Stimulated activated CD4-positive, alpha-beta T cell treated with anti-CD3 and anti-CD28 coated beads, Interleukin-12 subunit alpha, Interleukin-12 subunit beta, amount 100 ng/mL, for 24 hours (primary cell): ENCODE results near the gene AP3D1.
"Not testable (repeated sequence)": the region's sequence is repeated elsewhere in the genome, so short reads cannot be mapped to it uniquely, and the experiment has no call there.

ENCODE experiments used
- DNase-seq, 2 experiments: peaks; one replicate each; pipeline ENCODE4 v3.0.0-alpha.2; 2020; ENCODE audit warnings: low read depth in 2 of 2

The AP3D1 gene

GRCh38 chr19:2151339-2152229, at the start of gene AP3D1:
Gene AP3D1 (minus strand): TSS chr19:2151566. CDS start chr19:2151334, 232 bp downstream.
- peak; percentile 100 for DNase-seq

DNA sequence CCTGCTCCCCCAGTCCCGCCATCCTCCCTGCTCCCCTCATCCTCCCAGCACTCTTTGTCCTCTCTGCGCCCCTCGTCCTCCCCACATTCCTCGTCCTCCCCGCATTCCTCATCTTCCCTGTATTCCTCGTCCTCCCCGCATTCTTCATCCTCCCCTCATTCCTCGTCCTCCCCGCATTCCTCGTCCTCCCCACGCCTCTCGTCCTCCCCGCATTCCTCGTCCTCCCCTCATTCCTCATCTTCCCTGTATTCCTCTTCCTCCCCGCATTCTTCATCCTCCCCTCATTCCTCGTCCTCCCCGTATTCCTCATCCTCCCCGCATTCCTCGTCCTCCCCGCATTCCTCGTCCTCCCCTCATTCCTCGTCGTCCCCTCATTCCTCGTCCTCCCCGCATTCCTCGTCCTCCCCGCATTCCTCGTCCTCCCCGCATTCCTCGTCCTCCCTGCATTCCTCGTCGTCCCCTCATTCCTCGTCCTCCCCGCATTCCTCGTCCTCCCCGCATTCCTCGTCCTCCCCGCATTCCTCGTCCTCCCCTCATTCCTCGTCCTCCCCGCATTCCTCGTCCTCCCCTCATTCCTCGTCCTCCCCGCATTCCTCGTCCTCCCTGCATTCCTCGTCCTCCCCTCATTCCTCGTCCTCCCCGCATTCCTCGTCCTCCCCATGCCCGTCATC, 49.4 kb upstream of the AP3D1 start:
- DNase-seq = not testable (repeated sequence)

DNA sequence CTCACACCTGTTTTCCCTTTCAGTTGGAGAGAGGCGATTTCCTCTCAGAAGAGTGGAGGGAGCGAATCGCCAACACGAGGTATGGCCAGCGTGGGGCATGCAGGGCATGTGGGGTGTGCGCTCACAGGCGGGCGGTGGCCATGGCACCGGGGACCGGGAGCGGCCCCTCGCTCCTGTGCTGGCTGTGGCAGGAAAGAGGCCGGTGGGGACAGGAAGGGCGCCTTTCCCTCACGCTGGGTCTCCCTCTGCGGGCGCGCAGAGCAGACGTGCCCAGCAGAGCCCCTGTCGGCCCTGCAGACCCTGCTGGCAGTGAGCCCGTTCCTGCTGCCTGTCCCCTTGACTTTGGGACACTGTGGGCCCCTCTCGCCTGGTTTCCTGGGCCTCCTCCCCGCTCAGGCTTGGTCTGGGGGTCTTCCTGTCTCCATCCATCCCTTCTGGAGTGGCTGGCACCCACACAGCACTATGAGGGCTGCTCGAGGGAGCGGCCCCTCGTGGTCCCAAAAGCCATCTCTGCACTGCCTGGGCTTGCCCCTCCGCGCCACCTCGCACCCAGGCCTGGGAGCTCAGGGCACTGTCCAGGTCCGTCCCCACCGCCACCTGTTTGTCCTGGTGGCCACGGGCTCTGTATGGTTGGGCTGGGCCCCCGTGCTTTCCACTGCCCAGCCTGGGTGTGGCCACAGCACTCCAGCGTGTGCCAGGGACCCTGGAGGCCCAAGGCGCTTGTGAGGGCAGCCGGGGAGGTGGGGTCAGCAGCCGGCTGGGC, 48.7 kb upstream of the AP3D1 start:
- no peak for DNase-seq

DNA sequence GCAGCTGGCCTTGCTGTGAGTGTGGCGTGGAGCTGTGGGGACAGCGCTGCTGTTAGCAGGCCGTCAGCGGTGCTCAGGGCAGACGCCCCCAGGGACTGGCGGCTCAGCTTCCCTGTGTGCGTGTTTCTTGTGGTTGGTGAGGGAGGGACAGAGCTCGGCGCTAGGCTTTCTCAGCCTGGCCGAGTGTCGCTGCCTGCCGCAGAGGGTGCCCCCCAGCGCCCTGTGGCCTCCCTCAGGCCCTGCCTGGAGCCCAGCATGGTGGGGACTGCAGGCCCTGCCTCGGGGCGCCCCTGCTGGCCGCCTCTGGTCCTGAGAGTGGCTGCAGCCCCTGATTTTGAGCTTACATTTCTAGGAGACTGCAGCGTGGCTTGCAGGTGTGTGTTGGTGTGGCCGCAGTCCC, 47.8 kb upstream of the AP3D1 start:
- no peak for DNase-seq

- no peak for DNase-seq
Measured at GRCh38 chr19:2198317-2198716, 47.0 kb upstream of the AP3D1 start.

DNA sequence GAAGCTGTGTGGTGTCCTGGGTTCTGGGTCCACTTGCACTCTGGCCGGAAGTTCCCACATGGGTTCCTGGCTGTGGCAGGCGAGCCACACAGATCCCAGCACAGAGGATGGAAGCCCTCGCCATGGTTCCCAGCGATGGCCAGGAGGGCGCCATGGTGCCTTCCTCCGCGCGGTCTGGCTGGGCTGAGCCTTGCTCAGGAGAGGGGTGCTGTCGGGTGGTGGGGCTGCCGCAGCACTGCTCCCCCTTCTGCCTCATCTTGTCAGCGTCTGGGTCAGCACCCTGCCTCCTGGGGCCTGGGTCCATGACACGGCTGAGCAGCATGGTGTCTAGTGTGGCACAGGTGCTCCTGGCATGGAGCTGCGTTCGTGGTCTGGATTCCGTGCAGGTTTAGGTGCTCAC, 45.9 kb upstream of the AP3D1 start:
- no peak for DNase-seq

- no peak for DNase-seq
Measured at GRCh38 chr19:2195914-2196313, 44.5 kb upstream of the AP3D1 start.

- DNase-seq = no peak
Measured at GRCh38 chr19:2195361-2195760, 44.0 kb upstream of the AP3D1 start.

GRCh38 chr19:2194513-2195078, 43.2 kb upstream of the AP3D1 start:
- DNase-seq = no peak

- no peak for DNase-seq
Measured at GRCh38 chr19:2193807-2194206, 42.4 kb upstream of the AP3D1 start.

DNA sequence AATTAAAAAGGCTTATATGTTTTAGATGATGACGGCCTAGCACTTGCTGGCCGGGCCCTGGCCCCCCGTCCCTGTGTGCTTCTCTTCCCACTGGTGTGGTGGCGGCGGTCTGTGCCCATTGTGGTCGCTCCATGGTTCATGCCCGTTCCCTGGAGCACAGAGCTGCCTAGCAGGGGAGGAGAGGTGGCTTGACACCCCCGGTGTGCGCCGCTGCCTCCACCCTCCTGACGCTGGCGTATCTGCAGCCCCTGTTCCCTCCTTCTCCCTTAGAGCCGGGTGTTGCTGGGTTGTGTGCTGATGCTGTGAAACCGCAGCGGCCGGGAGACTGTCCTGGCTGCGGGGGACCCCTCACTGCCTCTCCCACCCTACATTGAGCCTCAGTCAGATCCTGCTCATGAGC, 41.5 kb upstream of the AP3D1 start:
- no peak for DNase-seq

DNA sequence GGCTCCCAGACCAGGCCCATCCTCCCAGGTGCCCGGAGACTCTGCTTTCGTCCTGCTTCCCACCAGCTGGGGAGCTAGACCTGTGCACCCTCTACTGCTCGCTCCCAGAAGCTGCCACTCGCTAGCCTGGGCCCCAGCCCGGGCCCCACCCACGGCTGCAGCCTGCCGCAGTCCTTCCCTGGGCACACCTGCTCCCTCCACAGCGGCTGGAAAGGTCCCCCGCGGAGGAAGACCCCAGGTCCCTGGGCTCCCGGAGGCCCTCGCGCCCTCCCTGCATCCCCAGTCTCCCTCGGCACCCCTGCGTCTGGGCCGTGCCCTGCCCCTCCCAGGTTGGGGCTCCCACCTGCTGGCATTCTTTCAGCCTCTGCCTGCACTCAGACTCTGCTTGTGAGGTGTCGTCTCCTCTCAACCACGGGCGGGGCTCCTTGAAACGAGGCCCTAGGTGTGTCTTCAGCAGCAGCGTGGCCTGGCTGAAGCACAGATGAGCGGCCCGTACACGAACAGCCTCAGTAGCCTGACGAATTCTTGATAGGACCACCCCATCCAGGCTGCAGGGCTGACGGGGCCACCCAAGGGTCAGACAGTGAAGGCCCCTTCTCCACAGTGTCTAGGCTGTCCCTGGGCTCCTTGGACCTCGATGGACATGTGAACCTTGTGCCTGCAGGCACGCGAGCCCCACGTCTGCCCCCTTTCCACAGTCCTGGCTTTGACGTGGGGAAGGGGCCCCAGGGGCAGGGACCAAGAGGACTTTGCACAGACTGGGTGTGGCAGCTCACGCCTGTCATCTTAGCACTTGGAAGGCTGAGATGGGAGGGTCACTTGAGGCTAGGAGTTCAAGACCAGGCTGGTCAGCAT, 40.3 kb upstream of the AP3D1 start:
- DNase-seq = no peak

DNA sequence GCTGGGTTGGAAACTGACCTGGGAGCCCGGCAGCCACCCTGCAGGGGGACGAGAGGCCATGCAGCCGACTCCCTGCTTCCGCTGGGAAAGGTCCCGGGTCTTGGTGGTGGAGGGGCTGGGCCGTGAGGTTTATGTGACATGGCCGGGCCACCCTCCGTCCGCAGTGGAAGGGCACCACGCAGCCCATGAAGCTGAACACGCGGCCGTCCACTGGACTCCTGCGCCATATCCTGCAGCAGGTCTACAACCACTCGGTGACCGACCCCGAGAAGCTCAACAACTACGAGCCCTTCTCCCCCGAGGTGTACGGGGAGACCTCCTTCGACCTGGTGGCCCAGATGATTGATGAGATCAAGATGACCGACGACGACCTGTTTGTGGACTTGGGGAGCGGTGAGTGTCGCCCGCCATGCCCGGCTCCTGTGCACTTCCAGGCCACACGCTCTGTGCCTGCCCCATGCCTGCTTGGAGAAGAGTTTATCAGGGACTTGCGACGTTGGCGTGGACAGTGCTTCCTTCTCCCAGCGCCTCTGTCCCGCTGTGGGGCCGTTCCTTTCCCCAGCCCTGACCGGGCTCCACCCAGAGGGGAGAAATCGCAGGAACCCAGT, 39.6 kb upstream of the AP3D1 start:
- no peak for DNase-seq

GRCh38 chr19:2189880-2190279, 38.5 kb upstream of the AP3D1 start:
- no peak for DNase-seq

GRCh38 chr19:2188708-2189385, 37.5 kb upstream of the AP3D1 start:
- peak in 1 of 2 experiments; percentile 16 for DNase-seq

GRCh38 chr19:2187159-2187558, 35.8 kb upstream of the AP3D1 start:
- DNase-seq = no peak

- no peak for DNase-seq
Measured at GRCh38 chr19:2186071-2186846, 34.9 kb upstream of the AP3D1 start.

- no peak for DNase-seq
Measured at GRCh38 chr19:2185734-2186070, 34.3 kb upstream of the AP3D1 start.

GRCh38 chr19:2184422-2184975, 33.1 kb upstream of the AP3D1 start:
- no peak for DNase-seq
